ENCODE data around the gene MID1.
"Not testable (repeated sequence)": the region's sequence is repeated elsewhere in the genome, so short reads cannot be mapped to it uniquely, and the experiment has no call there.

The MID1 gene

DNA sequence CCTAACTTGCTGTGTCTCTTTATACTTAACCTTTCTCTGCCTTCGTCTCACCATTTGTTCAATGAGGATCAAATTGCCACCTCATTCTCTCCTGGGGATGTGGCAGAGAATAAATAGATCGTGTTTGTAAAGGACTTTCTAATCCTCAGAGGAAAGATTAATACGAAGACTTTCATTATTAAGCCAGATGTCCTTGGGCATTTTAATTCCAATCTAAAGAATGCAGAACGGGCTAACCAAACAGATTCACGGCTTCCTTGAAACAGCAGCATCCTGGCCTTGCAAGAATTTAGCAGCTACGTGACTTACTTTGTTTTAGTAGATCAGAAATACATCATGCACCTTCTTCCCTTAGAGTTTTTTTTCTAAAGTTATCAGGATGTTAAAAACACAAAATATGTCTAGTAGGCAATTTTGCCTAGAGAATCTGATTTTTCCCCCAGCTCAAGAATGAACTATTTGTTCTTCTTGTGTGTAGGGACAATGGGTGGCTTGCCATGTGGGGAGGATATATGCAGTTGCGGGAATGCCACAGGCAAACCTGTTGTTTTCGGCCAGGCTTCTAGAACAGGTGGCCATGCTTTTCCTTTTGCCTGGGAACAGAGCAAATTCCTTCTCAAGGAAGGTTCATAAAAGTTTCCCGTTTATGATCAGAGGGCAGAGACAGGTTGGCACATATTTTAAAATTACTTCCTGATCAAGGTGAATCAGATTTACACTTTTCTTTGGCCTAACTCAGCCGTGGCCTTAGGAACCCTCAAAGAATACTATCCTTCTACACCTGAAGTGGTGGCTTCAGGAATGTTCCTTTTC is 3.0 kb downstream of the MID1 start:
- DNase-seq: no peak

DNA sequence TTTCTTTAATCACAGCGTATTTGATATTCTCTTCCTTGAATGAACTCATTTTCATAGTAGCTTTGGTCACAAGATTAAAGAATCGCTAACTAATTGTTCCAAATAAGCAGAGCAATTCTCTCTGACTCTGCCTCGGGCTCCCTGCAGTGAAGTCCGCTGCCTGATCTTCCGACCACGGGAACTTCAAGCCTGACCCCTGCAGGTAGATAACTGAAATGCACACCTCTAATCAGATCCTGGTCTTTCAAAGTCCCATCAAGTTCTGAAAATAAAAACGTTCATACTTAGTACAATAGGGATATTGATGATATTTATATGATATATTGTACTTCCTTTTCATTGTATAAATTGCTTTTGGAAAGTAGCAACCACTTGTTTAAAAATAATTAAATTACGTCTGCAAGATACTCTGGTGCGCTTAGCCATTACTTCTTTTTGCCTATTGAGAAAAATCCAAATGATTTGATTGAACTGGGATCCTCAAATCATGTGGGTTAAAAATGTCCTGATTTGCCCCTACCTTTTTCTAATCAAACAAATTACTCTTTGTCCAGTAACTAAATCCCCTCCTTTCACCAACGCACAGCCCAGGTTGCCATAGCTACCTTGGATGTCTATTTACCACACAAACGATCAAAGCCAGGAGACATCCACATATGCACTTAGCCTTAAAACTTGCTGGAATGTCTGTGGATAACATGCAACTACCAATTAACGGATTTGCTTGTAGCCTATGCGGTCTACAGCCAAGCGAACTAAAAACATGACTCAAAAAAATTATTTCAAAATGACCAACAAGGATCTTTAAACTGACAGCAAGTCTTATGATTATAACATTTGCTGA is 4.2 kb downstream of the MID1 start:
- no peak for DNase-seq

DNA sequence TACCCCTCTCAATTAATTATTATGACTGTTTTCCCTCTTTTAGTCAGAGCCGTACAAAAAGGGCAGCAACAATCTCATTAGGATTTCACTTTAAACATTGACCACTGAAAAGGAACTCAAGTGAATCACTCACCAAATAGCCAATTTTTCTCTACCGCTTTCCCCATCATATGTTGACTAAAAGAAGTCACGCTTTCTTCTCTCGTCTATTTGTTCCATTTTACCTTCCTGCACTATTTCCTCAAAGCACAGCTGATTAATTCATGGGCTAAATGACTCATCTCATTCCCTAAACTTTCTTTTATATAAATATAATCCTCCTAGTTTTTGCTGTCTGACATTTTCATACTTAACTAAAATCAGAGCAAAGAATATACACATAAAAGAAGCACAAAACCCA is 8.2 kb downstream of the MID1 start:
- DNase-seq: no peak

DNA sequence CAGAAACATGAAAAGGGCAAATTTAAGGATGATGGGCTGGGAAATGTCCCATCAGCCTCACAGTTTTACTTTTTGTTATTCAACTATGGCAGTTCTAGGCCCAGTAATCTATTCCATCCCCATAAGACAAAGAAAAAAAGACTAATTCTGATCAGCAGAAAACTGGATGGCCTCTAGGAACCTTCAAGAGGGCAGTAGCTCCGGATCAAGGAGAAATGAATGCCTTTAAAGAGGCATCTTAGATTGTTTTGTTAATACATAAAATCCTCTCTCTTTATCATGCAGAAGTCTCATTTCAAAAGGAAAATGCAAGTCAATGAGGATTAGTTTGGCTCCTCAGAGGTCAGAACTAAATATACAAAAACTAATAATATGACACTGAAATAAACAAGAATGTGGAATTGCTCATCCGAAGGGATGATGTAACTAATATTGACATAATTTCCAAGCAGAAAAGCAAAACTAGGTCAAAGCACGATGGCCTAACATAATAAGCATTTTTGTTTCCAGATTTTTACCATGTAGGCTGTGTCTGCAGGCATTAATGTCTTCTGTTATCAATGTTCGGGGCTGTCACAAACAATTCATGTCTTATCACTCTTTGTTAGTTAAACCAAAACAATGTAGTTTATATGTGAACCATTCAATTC is 8.8 kb downstream of the MID1 start:
- DNase-seq: no peak

- no peak for DNase-seq
Observed at GRCh38 chrX:10608099-10608498, 12.3 kb downstream of the MID1 start.

DNA sequence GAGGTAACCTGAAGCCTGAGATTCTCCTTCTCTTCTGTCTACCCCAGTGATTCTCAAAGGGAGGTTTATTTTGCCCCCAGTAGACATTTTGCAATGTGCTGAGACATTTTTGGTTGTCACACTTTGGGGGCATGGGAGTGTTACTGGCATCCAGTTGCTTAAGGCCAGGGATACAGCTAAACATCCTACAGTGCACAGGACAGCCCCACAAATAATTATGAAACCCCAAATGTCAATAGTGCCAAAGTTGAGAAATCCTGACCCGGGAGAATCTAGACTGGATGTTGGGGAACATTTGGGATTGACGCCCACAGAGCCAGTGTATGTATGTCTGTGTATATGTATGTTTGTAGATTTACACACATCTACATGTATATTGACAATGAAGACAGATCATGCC is 13.2 kb downstream of the MID1 start:
- DNase-seq: no peak

- no peak for DNase-seq
Observed at GRCh38 chrX:10603612-10604011, 16.8 kb downstream of the MID1 start.

DNA sequence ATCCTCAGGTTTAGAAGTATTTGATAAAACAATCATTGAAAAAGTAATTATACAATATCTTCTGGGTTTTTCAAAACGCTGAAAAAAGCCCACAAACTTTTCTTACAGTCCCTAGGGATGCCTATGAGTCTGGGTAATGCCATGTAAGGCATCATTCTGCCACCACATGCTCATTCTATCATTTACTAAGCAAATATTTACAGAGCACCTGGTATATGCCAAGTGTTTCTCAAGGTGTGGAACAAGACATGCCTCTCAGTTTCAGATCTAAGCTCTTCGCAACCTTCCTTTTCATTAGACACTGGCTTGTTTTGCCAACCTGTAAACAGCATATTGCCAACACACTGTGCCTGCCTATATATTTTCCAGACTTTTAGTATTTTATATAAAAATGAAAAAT is 17.7 kb downstream of the MID1 start:
- DNase-seq: no peak

GRCh38 chrX:10600479-10600878 is 19.9 kb downstream of the MID1 start:
- no peak for DNase-seq

DNA sequence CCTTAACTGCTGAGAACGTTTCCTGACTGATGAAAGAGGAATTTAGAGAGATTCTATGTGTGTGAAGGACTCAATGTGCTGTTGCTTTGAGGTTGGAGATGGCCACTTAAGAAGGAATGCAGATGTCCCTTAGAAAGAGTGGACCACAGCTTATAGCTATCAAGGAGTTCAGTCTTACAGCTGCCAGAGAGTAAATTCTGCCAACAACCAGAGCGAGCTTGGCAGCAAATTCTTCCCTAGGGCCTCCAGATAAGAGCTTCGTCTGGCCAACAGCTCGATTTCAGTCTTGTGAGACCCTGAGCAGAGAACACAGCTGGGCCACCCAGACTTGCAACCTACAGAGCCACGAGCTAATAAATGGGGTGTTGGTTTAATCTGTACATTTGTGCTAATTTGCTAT is 21.8 kb downstream of the MID1 start:
- DNase-seq: no peak

DNA sequence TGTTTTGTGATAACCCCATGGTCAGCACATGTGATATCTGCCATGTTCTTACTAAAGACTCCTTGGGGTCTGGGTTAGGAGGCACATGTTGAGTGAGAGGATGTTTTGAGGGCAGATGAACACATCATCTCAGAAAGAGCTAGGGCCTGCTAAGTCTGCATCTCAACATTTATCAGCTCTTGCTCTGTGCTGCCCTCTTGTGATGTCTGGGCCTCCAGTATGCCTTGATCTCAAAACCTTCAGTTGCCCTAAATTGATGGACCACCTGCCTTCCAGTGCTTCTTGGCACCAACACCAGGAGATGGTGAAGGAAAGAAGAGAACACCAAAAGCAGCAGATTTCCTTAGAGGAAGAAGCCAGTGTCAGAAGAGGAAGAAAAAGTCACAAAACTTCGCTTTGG is 22.5 kb downstream of the MID1 start:
- no peak for DNase-seq

DNA sequence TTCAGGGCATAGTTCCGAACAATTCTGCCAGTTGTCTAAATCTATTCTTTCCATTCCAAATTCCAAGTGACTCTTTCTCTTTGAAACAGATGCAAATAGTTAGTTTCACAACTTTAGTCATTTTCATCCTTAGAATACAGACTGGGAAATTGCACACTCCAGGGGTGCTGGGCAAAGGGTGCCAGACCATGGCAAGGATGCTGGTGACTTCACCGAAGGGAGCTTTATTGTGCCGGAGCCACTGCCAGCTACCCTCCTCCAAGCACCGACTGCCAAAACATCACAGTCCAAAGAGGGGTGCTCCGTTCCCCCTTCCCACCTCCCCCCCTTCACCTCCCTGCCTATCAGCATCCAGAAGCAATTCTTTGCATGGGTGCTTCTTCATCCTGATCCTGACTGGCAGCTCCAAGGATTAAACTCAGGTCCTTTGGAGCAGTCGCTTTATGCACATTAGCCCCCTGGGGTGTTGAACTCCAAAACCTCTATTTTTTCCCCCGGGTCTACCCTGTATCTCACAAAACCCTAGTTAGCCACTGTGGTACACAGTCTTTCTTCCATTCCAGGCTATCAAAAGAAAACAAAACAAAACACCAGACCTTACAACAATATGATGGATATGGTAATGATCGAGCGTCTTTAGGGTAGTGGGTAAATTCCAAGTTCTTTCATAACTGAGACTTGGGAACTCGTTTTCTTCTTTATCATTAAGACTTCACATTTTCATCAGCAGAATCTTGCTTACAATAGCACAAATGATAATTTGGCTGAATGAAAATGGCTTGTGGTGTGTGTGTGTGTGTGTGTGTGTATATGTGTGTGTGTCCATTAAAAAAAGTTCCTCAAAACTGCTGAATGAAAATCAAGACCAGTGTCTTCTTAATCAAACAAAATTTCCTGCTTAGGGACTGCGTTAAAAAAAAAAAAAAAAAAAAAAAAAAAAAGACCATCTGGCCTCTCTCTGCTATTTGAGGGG is 28.7 kb downstream of the MID1 start:
- no peak for DNase-seq

DNA sequence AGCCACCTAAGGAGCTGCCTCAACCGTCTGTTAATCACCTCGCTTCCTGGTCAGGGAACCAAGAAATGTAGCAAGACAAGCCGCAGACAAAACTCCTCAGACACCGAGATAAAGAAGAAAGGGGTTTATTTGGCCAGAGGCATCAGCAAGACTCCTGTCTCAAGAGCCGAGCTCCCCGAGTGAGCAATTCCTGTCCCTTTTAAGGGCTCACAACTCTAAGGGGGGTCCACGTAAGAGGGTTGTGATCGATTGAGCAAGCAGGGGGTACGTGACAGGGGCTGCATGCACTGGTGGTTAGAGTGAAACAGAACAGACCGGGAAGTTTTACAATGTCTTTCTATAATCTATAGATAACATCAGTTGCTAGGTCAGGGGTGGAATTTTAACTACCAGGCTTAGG is 30.6 kb downstream of the MID1 start:
- DNase-seq: not testable (repeated sequence)

- no peak for DNase-seq
Observed at GRCh38 chrX:10589098-10589497, 31.3 kb downstream of the MID1 start.

DNA sequence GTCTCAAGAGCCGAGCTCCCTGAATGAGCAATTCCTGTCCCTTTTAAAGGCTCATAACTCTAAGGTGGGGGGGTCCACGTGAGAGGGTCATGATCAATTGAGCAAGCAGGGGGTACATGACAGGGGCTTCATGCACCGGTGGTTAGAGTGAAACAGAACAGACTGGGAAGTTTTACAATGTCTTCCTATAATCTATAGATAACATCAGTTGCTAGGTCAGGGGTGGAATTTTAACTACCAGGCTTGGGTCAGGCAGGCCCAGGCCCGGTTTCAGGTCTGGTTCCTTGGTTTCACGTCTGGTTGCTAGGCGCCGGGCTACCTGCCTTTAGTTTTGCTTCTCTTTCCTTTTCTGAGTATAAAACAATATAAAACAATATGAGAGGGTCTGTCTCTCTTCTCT is 35.5 kb downstream of the MID1 start:
- not testable (repeated sequence) for DNase-seq

GRCh38 chrX:10582945-10583344 is 37.4 kb downstream of the MID1 start:
- no peak for DNase-seq

GRCh38 chrX:10582215-10582733 is 38.1 kb downstream of the MID1 start:
- DNase-seq: no peak

- DNase-seq: no peak
Observed at GRCh38 chrX:10579112-10580011, 41.0 kb downstream of the MID1 start.

DNA sequence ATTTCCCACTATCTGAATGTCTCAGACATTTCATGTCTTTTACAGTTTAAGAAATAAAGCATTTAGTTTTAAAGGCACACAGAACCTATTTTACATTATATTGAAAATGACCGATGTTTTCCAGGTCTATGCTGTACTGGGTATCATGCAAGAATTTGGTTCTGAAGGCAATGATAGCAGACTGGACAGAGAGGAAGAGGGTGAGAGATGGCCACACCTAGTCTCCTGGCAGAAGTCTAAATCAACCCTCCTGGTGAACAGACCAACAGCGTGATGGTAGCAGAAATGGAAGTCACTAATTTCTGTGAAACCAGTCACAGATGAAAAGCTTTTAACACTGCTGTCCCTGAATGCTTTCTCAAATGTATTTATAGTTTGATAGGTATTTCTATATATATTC is 41.9 kb downstream of the MID1 start:
- no peak for DNase-seq

GRCh38 chrX:10577853-10578252 is 42.5 kb downstream of the MID1 start:
- no peak for DNase-seq

DNA sequence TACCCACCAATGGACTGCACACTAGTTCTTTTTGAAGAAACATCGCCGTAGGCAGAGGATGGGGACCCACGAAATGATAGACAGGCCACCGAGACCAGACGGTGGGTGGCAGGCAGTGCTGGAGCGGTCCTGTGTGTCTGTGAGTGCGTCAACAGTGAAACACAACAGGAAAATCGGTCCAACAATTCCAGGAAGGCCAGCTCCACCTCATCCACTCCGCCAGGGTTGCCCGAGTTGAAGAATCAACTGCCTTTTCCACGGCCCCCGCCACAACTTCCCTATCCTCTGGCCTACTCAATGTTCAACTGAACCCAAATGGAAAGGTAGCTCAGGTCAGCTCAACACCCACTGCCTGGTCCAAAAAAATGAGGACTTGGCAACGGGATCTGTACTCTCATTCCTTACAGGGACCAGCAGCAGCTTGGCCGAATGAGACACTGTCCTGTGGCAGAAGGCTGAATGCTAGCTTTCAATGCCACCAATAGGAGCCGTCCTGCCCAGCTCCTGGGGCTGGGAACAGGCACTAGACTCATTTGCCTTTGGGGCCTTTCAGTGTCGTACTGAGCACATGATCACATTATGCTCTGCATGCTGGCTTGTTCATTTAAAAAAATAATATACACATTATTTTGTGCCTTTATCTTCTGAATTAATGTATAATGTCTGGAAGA is 43.5 kb downstream of the MID1 start:
- no peak for DNase-seq

Measured in CD4-positive, alpha-beta T cell treated with Interferon gamma for 1 hour (primary cell).